ENCODE data around the gene GPBAR1. TPM values are rescaled to one million over a fixed set of nuclear protein-coding genes. Genes with fewer than 3 reads are reported as not detected.
"Not testable (repeated sequence)": the region's sequence is repeated elsewhere in the genome, so short reads cannot be mapped to it uniquely, and the experiment has no call there.

GPBAR1 gene
- total RNA-seq, 2 experiments from 2014 or later, result 0.73 to 0.82 TPM

DNA sequence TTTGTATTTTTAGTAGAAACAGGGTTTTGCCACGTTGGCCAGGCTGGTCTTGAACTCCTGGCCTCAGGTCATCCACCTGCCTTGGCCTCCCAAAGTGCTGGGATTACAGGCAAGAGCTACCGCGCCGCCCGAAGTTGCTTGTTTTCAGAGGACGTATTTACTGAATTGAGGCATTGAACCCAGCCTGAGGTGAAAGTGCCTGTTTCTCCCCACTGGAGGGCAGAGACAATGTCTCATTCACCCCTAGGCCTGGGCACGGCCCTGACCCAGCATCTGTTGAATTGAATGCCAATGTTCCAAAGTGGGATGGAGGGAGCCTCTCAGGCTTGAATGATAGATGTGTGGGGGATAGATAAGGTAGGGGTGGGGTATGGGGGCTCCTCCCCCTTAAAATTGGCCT is 36.0 kb downstream of the GPBAR1 start:
- peaks cover 31% of the 10 kb centered on the region for H3K4me1 Mint-ChIP-seq
- CTCF ChIA-PET, result interaction anchor here (1.0 to 15.3 kb wide), 7 partner anchors 11 to 110 kb away, joined by 3 to 243 read pairs (median 4); partner anchors contain the start of genes AAMP, CATIP and PNKD
- H3K9me3 Mint-ChIP-seq (ENCODE audit: low read depth), result no peaks in the 10 kb centered on the region
- no peaks in the 10 kb centered on the region for H3K27me3 Mint-ChIP-seq
- H3K4me3 Mint-ChIP-seq, result no peak overlapping the region
- DNase-seq (no peak), ATAC-seq (no peak)
- H3K27ac Mint-ChIP-seq, result no peak overlapping the region
- no peaks in the 10 kb centered on the region for H3K36me3 Mint-ChIP-seq

DNA sequence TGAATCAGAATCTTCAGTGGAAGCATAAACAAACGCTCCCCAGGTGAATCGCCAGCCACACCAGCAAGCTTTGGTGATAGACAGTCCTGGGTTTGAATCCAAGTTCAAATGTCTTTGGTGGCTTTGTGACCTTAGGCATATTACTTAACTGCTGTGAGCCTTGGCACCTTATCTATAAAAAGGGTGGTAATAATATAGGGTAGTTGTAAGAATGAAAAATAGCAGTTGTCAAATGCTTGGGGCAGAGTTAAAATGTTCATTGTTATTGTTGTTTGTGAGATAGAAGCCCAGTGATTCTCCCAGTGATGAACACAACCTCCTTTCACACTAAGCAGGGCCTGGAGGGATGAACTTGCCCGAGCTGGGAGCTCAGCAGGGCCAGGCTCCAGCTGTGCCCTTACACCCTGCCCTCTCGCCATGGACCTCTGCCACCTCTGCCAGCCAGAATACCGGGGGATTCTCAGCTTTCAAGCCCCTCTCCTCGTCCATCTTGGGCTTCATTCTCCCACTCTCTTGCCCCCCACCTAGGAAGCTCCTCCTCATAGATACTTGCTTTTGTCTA is 37.6 kb downstream of the GPBAR1 start:
- CTCF ChIA-PET, result interaction anchor here (1.0 to 3.1 kb wide), 6 partner anchors 11 to 549 kb away, joined by 3 to 10 read pairs (median 6); partner anchors contain the start of genes CATIP and PNKD
- Mint-ChIP-seq H3K27me3 (no peaks in the 10 kb centered on the region), H3K27ac (no peak overlapping the region), H3K4me1 (peaks cover 22% of the 10 kb centered on the region), H3K9me3 (ENCODE audit: low read depth) (no peaks in the 10 kb centered on the region), H3K36me3 (no peaks in the 10 kb centered on the region), H3K4me3 (no peak overlapping the region)
- ATAC-seq, result no peak
- no peak for DNase-seq

DNA sequence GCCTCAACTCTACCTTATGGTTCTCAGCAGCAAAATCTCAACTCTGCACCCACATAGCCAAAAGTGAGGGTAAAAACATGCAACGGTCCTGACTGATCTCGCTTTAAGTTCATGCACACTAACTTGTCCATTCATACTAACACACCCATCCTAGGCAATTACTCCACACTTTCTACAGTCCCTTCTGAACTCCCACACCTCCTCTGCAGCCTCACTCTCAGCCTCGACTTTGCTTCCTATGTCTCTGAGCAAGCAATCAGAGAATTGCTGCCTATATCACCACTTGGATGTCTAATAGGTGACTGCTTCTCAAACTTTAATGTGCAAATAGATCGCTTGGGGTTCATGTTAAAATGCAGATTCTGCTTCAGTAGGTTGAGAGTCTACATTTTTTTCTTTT is 39.3 kb downstream of the GPBAR1 start:
- CTCF ChIA-PET, result interaction anchor here (0.6 to 3.1 kb wide), 5 partner anchors 11 to 96 kb away, joined by 3 to 10 read pairs (median 3); partner anchors contain the start of gene CATIP
- ATAC-seq (no peak), DNase-seq (no peak)
- H3K27ac Mint-ChIP-seq, result no peak overlapping the region
- no peaks in the 10 kb centered on the region for H3K9me3 Mint-ChIP-seq (ENCODE audit: low read depth)
- H3K36me3 Mint-ChIP-seq, result no peaks in the 10 kb centered on the region
- H3K27me3 Mint-ChIP-seq, result no peaks in the 10 kb centered on the region
- H3K4me1 Mint-ChIP-seq, result peaks cover 9% of the 10 kb centered on the region
- H3K4me3 Mint-ChIP-seq, result no peak overlapping the region

DNA sequence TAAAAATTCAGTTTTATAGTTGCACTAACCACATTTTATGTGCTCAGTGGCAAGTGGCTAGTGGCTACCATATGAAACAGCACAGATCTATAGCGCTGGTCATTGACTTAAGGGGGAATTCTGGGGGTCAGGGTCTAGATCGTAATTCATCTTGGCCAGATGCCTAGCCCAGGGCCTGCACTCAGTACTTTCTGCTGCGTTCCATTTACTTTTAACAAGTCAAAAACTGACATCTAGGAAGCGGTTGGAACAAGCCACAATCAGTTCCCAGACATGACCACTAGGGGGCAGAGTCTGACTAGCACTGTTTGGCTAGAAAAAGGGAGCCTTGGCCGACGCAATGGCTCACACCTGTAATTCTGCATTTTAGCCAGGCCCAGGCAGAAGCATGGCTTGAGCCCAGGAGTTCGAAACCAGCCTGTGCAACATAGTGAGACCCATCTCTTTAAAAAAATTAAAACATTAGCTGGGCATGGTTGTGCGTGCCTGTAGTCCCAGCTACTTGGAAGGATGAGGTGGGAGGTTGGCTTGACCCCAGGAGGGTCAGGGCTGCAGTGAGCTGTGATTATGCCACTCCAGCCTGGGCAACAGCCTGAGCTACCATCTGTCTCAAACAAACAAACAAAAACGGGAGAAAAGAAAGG is 40.5 kb downstream of the GPBAR1 start:
- peak; percentile 94 for DNase-seq
- peak; percentile 96 for ATAC-seq

DNA sequence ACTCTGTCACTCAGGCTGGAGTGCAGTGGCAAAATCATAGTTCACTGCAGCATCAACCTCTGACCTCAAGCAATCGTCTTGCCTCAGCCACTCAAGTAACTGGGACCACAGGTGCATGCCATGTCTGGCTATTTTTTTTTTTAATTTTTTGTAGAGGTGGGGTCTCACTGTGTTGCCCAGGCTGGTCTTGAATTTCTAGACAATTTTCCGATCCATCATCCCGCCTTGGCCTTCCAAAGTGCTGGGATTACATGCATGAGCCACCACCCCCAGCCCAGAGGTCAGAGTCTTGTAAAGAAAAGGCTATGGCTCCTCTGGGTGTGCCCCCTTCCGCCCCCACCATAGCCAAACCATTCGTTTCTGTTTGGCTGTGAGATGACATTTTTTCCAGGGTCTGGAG is 44.6 kb downstream of the GPBAR1 start:
- ATAC-seq (no peak), DNase-seq (no peak)
- H3K4me1 Mint-ChIP-seq, result peaks cover 10% of the 10 kb centered on the region
- H3K27me3 Mint-ChIP-seq, result no peaks in the 10 kb centered on the region
- no peak overlapping the region for H3K4me3 Mint-ChIP-seq
- no peaks in the 10 kb centered on the region for H3K36me3 Mint-ChIP-seq
- CTCF ChIA-PET, result interaction anchor here (1.3 to 1.5 kb wide), 2 partner anchors 12 kb away, joined by 3 to 4 read pairs; no protein-coding TSS in a partner anchor
- H3K9me3 Mint-ChIP-seq (ENCODE audit: low read depth), result no peaks in the 10 kb centered on the region
- no peak overlapping the region for H3K27ac Mint-ChIP-seq

More for the DNA sequence above, 40.5 kb downstream of the GPBAR1 start:
- CTCF ChIA-PET, result interaction anchor here (0.7 to 2.4 kb wide), 25 partner anchors 8 to 546 kb away, joined by 3 to 22 read pairs (median 4); partner anchors contain the start of genes CATIP and CTDSP1
- H3K9me3 Mint-ChIP-seq (ENCODE audit: low read depth), result no peaks in the 10 kb centered on the region
- no peaks in the 10 kb centered on the region for H3K27me3 Mint-ChIP-seq
- H3K36me3 Mint-ChIP-seq, result no peaks in the 10 kb centered on the region
- H3K27ac Mint-ChIP-seq, result peak overlapping the region; percentile 76
- peaks cover 8% of the 10 kb centered on the region for H3K4me1 Mint-ChIP-seq
- no peak overlapping the region for H3K4me3 Mint-ChIP-seq

DNA sequence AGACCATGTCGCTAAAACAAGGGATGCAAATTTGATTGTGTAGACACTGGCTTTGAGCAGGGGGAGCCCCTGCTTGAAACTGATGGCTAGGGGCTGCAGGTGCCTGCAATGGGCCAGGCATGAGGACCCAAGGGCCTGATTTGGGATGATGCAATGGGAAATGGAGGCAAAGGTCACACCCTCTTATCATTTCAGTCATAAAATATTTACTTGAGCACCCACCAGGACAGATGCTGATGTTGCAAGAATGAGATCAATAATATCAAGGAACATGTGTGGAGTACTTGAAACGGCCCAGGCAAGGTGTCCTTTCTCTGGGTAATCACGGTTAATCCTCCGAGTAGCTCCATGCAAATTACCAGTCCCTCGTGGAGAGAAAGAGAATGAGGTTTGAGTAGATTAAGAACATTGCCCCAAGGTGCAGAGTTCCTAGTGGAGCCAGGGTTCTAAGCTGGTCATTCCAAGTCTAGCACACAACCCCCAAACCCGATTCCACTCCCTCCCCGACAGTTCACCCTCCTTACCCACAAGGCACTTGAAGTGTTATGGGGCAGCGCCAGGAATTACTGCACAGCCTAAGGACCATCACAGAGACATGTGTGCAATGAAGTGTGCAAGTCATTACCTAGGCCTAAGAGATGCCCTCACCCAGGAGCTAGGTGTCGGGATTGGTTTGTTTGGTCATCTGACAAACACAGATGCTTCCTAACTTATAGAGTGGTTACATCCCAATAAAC is 45.5 kb downstream of the GPBAR1 start:
- H3K9me3 Mint-ChIP-seq (ENCODE audit: low read depth), result no peaks in the 10 kb centered on the region
- H3K27me3 Mint-ChIP-seq, result no peaks in the 10 kb centered on the region
- H3K4me3 Mint-ChIP-seq, result no peak overlapping the region
- ATAC-seq (no peak), DNase-seq (no peak)
- no peak overlapping the region for H3K27ac Mint-ChIP-seq
- peaks cover 6% of the 10 kb centered on the region for H3K4me1 Mint-ChIP-seq
- CTCF ChIA-PET, result interaction anchor here (0.5 to 1.5 kb wide), 5 partner anchors 11 to 541 kb away, joined by 3 to 5 read pairs (median 3); no protein-coding TSS in a partner anchor
- no peaks in the 10 kb centered on the region for H3K36me3 Mint-ChIP-seq

DNA sequence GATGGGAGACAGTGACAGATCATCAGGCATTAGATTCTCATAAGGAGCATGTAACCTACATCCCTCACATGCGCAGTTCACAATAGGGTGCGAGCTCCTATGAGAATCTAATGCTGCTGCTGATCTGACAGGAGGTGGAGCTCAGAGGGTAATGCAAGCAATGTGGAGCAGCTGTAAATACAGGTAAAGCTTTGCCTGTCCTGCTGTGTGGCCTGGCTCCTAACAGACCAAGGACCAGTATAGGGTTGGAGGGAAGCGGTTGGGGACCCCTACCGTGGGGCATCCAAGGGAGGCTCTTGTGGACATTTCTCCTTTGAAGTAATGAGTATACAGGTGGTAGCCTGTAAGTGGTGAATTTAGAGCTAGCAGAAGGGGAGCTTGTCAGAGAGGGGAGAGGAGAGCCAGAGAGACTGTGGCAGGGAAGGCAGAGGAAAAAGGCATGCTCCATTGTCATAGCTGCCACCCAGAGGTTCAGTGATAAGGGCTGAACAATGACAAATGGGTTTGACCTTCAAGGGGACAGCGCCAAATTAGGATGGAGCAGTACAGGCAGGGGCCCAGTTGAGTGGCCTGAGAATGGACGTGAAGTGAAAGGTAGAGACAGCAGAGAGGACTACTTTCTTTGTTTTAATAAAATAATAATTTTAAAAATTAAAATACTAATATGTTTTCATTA is 46.7 kb downstream of the GPBAR1 start:
- no peak overlapping the region for H3K4me3 Mint-ChIP-seq
- DNase-seq, result no peak
- CTCF ChIA-PET, result interaction anchor here (0.8 to 1.5 kb wide), 5 partner anchors 14 to 86 kb away, joined by 3 to 5 read pairs (median 5); partner anchors contain the start of gene CATIP
- no peaks in the 10 kb centered on the region for H3K36me3 Mint-ChIP-seq
- H3K4me1 Mint-ChIP-seq, result peaks cover 4% of the 10 kb centered on the region
- no peaks in the 10 kb centered on the region for H3K27me3 Mint-ChIP-seq
- no peaks in the 10 kb centered on the region for H3K9me3 Mint-ChIP-seq (ENCODE audit: low read depth)
- no peak overlapping the region for H3K27ac Mint-ChIP-seq
- no peak for ATAC-seq

DNA sequence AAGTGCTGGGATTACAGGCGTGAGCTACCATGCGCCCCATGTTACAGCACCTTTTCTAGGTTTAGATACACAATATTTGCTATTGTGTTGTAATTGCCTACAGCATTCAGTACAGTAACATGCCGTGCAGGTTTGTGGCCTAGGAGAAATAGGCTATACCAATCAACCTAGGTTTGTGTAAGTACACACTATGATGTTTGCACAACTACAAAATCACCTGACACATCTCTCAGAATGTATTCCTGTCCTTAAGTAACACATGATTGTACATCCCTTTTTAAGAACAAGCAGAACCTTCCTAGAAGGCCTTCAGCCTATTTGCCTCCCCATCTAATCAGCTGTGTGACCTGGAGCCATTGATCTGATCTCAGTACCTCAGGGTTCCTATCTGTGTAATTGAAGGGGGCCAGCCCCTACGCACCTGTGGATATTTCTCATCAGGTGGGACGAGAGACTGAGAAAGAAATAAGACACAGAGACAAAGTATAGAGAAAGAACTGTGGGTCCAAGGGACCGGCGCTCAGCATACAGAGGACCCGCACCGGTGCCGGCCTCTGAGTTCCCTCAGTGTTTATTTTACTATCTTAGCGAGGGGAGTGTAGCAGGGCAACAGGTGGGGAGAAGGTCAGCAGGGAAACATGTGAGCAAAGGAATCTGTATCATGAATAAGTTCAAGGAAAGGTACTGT is 50.2 kb downstream of the GPBAR1 start:
- Mint-ChIP-seq H3K4me1 (peaks cover 7% of the 10 kb centered on the region), H3K36me3 (no peaks in the 10 kb centered on the region), H3K4me3 (no peak overlapping the region), H3K27ac (no peak overlapping the region), H3K27me3 (no peaks in the 10 kb centered on the region), H3K9me3 (ENCODE audit: low read depth) (no peaks in the 10 kb centered on the region)
- CTCF ChIA-PET, result interaction anchor here (1.4 kb wide), 1 partner anchor 9 kb away, joined by 4 read pairs; no protein-coding TSS in a partner anchor
- DNase-seq (no peak), ATAC-seq (no peak)

DNA sequence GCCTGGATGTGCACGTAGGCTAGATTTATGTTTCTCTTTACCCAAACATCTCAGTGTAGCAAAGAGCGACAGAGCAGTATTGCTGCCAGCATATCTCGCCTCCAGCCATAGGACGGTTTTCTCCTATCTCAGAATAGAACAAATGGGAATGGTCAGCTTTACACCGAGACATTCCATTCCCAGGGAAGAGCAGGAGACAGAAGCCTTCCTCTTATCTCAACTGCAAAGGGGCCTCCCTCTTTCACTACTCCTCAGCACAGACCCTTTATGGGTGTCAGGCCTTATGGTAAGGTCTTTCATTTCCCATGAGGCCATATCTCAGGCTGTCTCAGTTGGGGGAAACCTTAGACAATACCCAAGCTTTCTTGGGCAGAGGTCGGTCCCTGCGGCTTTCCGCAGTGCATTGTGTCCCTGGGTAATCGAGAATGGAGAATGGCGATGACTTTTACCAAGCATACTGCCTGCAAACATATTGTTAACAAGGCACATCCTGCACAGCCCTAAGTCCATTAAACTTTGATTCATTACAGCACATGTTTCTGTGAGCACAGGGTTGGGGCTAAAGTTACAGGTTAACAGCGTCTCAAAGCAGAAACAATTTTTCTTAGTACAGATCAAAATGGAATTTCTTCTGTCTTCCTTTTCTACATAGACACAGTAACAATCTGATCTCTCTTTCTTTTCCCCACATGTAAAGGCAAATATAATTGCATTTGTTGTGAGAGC is 50.9 kb downstream of the GPBAR1 start:
- H3K36me3 Mint-ChIP-seq; ATAC-seq; DNase-seq; H3K27me3 Mint-ChIP-seq; H3K9me3 Mint-ChIP-seq (ENCODE audit: low read depth); H3K27ac Mint-ChIP-seq; H3K4me3 Mint-ChIP-seq: not testable (repeated sequence)
- peaks cover 13% of the 10 kb centered on the region for H3K4me1 Mint-ChIP-seq
- CTCF ChIA-PET, result interaction anchor here (0.7 to 1.5 kb wide), 3 partner anchors 10 to 54 kb away, joined by 3 to 4 read pairs (median 4); no protein-coding TSS in a partner anchor

DNA sequence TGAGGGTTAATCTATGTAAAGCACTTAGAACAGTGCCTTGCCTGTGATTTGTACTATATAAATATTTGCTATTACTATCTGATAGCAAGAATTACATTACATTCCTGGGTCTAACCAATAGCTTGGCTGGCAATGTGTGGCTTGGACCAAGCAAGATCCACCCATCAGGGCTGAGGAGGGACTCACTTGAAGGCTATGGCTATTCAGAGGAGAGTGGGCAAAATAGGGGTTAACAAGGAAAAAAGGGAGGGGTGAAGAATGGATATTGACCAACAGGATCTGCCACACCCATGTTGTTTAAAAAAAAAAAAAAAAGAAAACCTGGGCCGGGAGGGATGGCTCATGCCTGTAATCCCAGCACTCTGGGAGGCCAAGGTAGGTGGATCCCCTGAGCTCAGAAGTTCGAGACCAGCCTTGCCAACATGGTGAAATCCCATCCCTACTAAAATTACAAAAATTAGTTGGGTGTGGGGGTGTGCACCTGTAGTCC is 51.5 kb downstream of the GPBAR1 start:
- CTCF ChIA-PET, result interaction anchor here (0.7 to 1.5 kb wide), 2 partner anchors 11 to 55 kb away, joined by 3 to 4 read pairs; no protein-coding TSS in a partner anchor
- Mint-ChIP-seq H3K4me3 (no peak overlapping the region), H3K27me3 (no peaks in the 10 kb centered on the region), H3K9me3 (ENCODE audit: low read depth) (no peaks in the 10 kb centered on the region), H3K4me1 (peaks cover 18% of the 10 kb centered on the region), H3K36me3 (no peaks in the 10 kb centered on the region), H3K27ac (no peak overlapping the region)
- no peak for DNase-seq
- ATAC-seq, result no peak

DNA sequence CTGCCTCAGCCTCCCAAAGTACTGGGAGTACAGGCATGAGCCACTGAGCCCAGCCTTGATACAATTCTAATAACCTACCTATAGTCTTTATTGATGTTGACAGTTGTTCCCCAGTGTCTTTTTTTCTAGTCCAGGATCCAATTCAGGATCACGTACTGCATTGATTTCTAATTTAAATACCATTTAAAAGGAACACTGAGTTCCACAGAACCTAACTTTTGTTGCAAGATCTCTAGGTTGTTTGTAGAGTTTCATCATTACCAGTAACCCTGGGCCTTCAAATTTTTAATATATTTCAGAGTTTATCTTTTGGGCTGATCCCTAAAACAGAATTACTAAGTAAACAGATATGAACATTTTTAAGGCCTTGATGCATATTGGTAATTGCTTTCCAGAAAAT is 52.5 kb downstream of the GPBAR1 start:
- H3K9me3 Mint-ChIP-seq (ENCODE audit: low read depth), result no peaks in the 10 kb centered on the region
- H3K4me1 Mint-ChIP-seq, result peaks cover 17% of the 10 kb centered on the region
- H3K4me3 Mint-ChIP-seq, result no peak overlapping the region
- no peak for DNase-seq
- H3K27ac Mint-ChIP-seq, result no peak overlapping the region
- H3K27me3 Mint-ChIP-seq, result no peaks in the 10 kb centered on the region
- H3K36me3 Mint-ChIP-seq, result no peaks in the 10 kb centered on the region
- CTCF ChIA-PET, result interaction anchor here (1.5 kb wide), 1 partner anchor 12 kb away, joined by 4 read pairs; no protein-coding TSS in a partner anchor
- ATAC-seq, result no peak
